Measurements from ENCODE around the gene FNDC7. TPM values are rescaled to one million over a fixed set of nuclear protein-coding genes. Genes with fewer than 3 reads are reported as not detected.
"Not testable (repeated sequence)": the region's sequence is repeated elsewhere in the genome, so short reads cannot be mapped to it uniquely, and the experiment has no call there.

The FNDC7 gene
- total RNA-seq, 4 donors from 2014 or later, result 0.07 TPM; not detected in 3

DNA sequence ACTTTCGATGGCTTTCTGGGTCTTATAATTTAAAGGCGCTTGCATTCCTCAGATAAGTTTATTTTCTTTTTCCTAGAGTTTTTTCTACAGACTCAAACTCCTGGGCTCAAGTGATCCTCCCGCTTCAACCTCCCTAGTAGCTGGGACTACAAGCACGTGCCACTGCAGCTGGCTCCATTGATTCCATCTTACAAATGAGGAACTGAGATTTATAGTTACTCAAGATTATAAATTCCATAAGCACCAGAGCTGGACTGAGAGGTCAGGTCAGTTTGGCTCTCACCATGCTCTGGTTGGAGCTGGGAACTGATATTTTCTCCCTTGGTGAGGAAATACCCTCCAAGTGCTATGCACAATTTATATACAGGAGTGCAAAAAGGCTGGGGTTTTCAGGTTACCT, 34.0 kb upstream of the FNDC7 start:
- in situ Hi-C loops (cut with MboI; ENCODE audit: low sequenced_read_pairs in 4 of 4), result loop anchor here in 2 of 4 donors (25.0 kb wide), 2 partner anchors 466 to 491 kb away; partner anchors contain the start of gene SLC25A24 (in 1 of the 2)
- no peak for TF ChIP-seq CTCF (IDR thresholded peaks at IDR 0.05 in 4 of 5, conservative IDR thresholded peaks at IDR 0.05 in 1 of 5)
- TF ChIP-seq POLR2A (IDR thresholded peaks at IDR 0.05), result no peak
- no peaks in the 10 kb centered on the region for H3K4me1 ChIP-seq
- no peak overlapping the region for H3K4me3 ChIP-seq
- H3K27me3 ChIP-seq, result no peaks in the 10 kb centered on the region
- DNase-seq (peak in 1 of 2 donors; percentile 19), ATAC-seq (no peak)
- intact Hi-C loops (cut with DNase I; ENCODE audit: low total_unique reads), result no loop called here
- H3K9me3 ChIP-seq, result no peaks in the 10 kb centered on the region
- no peak overlapping the region for H3K27ac ChIP-seq
- H3K36me3 ChIP-seq, result no peaks in the 10 kb centered on the region

GRCh38 chr1:108679586-108680213, 33.0 kb upstream of the FNDC7 start:
- Histone ChIP-seq H3K27me3 (no peaks in the 10 kb centered on the region), H3K27ac (no peak overlapping the region), H3K4me1 (no peaks in the 10 kb centered on the region), H3K4me3 (peak overlapping the region in 3 of 4 donors; percentile 31 to 36 (median 34)), H3K36me3 (no peaks in the 10 kb centered on the region), H3K9me3 (no peaks in the 10 kb centered on the region)
- ATAC-seq (no peak), DNase-seq (no peak)
- in situ Hi-C loops (cut with MboI; ENCODE audit: low sequenced_read_pairs in 4 of 4) (loop anchor here in 2 of 4 donors (25.0 kb wide), 2 partner anchors 467 to 492 kb away; partner anchors contain the start of gene SLC25A24 (in 1 of the 2)), intact Hi-C loops (cut with DNase I; ENCODE audit: low total_unique reads) (no loop called here)
- TF ChIP-seq CTCF (IDR thresholded peaks at IDR 0.05 in 4 of 5, conservative IDR thresholded peaks at IDR 0.05 in 1 of 5), result no peak
- TF ChIP-seq POLR2A (IDR thresholded peaks at IDR 0.05), result no peak

DNA sequence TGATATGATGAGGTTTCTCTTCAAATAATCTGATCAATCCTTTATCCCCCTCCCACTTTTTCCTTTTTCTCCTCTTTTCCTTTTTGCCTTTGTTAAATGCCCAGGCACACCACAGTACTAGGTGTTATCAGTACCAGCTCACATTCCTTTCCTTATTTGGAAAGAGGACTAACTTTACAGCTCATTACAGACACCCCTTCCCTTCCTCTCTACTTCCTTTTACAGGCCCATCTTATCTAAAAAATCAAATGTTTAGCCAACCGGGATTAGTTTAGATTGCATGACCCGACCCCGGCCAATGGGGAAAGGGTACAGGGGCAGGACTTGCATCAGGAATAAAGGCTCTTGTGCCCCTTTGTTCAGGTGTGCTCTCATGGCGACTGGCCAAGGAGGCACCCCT, 31.0 kb upstream of the FNDC7 start:
- in situ Hi-C loops (cut with MboI; ENCODE audit: low sequenced_read_pairs in 4 of 4), result loop anchor here in 2 of 4 donors (25.0 kb wide), 2 partner anchors 469 to 494 kb away; partner anchors contain the start of gene SLC25A24 (in 1 of the 2)
- ATAC-seq; H3K9me3 ChIP-seq; H3K4me3 ChIP-seq; H3K27me3 ChIP-seq; intact Hi-C loops (cut with DNase I; ENCODE audit: low total_unique reads); DNase-seq; H3K27ac ChIP-seq; H3K36me3 ChIP-seq; H3K4me1 ChIP-seq: not testable (repeated sequence)

DNA sequence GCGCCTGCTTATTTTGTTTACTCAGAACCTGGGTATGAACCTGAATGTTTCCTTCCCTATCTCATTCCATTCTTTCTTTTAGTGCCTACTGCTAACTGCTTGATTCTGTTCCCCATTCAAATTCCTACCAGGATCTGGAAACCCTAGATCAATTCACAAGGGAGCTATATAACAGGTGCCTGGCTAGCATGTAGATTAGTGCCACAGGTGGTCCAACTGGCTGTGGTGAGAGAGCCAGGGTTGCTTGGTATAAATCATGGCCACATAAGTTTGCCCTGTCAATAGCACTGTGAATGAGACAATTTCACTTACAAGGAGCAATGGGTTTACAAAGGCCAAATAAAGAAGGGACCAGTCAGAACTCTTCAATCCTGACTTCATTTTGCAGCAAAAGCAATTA, 27.2 kb upstream of the FNDC7 start:
- H3K27ac ChIP-seq, result no peak overlapping the region
- DNase-seq, result no peak

More for the DNA sequence above, 27.2 kb upstream of the FNDC7 start:
- Histone ChIP-seq H3K4me1 (no peaks in the 10 kb centered on the region), H3K4me3 (no peak overlapping the region), H3K9me3 (no peaks in the 10 kb centered on the region), H3K27me3 (no peaks in the 10 kb centered on the region), H3K36me3 (no peaks in the 10 kb centered on the region)
- intact Hi-C loops (cut with DNase I; ENCODE audit: low total_unique reads) (no loop called here), in situ Hi-C loops (cut with MboI; ENCODE audit: low sequenced_read_pairs in 4 of 4) (loop anchor here in 2 of 4 donors (25.0 kb wide), 2 partner anchors 473 to 498 kb away; partner anchors contain the start of gene SLC25A24 (in 1 of the 2))
- no peak for ATAC-seq
- TF ChIP-seq CTCF (IDR thresholded peaks at IDR 0.05 in 4 of 5, conservative IDR thresholded peaks at IDR 0.05 in 1 of 5), result no peak
- TF ChIP-seq POLR2A (IDR thresholded peaks at IDR 0.05), result no peak
